Psoas muscle (tissue), 8 donors: Measurements from ENCODE around the gene TMIGD3. TPM values are rescaled to one million over a fixed set of nuclear protein-coding genes. Genes with fewer than 3 reads are reported as not detected.
A peak's percentile ranks its signal among the peaks of the same experiment; 100 is the strongest.
"Not testable (repeated sequence)": the region's sequence is repeated elsewhere in the genome, so short reads cannot be mapped to it uniquely, and the experiment has no call there.

Experiments used
- ATAC-seq, 4 donors: fragments of 200-7000 bp; cut with Tn5 transposase; one replicate each; pipeline ENCODE4 v1.9.1; 2020; ENCODE audit warnings: moderate library complexity in 3 of 4, mild to moderate bottlenecking in 2 of 4
- DNase-seq, 2 donors: peaks; one replicate each; pipeline ENCODE4 v3.0.0-alpha.2; 2020
- H3K27ac ChIP-seq: fragments of 200-600 bp; one replicate; pipeline ENCODE4 v1.8.0; 2022
- H3K27me3 ChIP-seq, 3 donors: fragments of 200-600 bp in 1 of 3; one replicate each; pipeline versions ENCODE4 v1.6.1 to v1.8.0; 2013 to 2022; ENCODE audit warnings: low read length in 2 of 3, mild to moderate bottlenecking in 2 of 3, moderate library complexity in 1 of 3; ENCODE audit not compliant: insufficient read depth in 3 of 3
- H3K36me3 ChIP-seq, 2 donors: fragments of 200-600 bp in 1 of 2; one replicate each; pipeline versions ENCODE4 v1.6.1 to v1.8.0; 2013 to 2022; ENCODE audit warnings: low read depth in 1 of 2, mild to moderate bottlenecking in 1 of 2, moderate library complexity in 1 of 2; ENCODE audit not compliant: insufficient read depth in 1 of 2
- H3K4me1 ChIP-seq: fragments of 200-600 bp; one replicate; pipeline ENCODE4 v1.8.0; 2022
- H3K4me3 ChIP-seq: fragments of 200-600 bp; one replicate; pipeline ENCODE4 v1.8.0; 2022; ENCODE audit warnings: mild to moderate bottlenecking
- H3K9me3 ChIP-seq: fragments of 200-600 bp; one replicate; pipeline ENCODE4 v1.8.0; 2022
- CTCF ChIP-seq: fragments of 200-600 bp; IDR thresholded peaks from one replicate; pipeline ENCODE4 v1.8.0; 2022; ENCODE audit warnings: antibody characterized with exemption
- WGBS, 3 donors: extraction: QIAGEN DNeasy Blood & Tissue Kit; methylation state at CpG; one replicate each; pipeline versions ENCODE4 v1.1.6 to v1.1.7; 2013; 5-methylcytosine and 5-hydroxymethylcytosine counted together
- intact Hi-C, 2 donors: fragments of 100-400 bp; cut with DNase I; formaldehyde crosslinking; loops; one replicate each; pipeline versions ENCODE4 v1.11.0 to v1.14.2; 2022
- long read RNA-seq, 2 donors: library from polyadenylated mRNA; unstranded; transcript quantifications; one replicate each; pipeline ENCODE4 v2.0.0, GENCODE V29; 2021
- polyA plus RNA-seq, 3 donors: library from polyadenylated mRNA; stranded (reverse); fragments of 200-250 nt; gene quantifications; one replicate each; pipeline ENCODE4 v1.2.3, GENCODE V29; 2013
- total RNA-seq, 4 donors: library from RNA; stranded (reverse); fragmentation: NEBNext Ultra II Directional in 2 of 4; extraction: Animal tissue kit (Norgen Biotek cat#: 25700) in 2 of 4; gene quantifications; one replicate each; pipeline versions ENCODE4 v1.2.1 to v1.2.4, GENCODE V29; 2021 to 2023
- donor health status: healthy with polysubstance abuse.
- donor health status: DM: no; HTN: no; CAD: no; lungs with moderate emphysema.
- donor health status: Bipolar disorder and iron deficiency.
- donor health status: healthy.
- donor health status: DM: yes; HTN: yes; CAD: no.
- donor health status: DM: no; HTN: no; CAD: no.
- donor health status: DM: no; HTN: no; CAD: no.
- donor health status: DM: yes; HTN: yes; CAD: no.

Gene TMIGD3
- total RNA-seq (1 to 10 TPM in 1 of 4 donors, under 1 TPM in 3; 0.34 to 1.1 (median 0.70) TPM), polyA plus RNA-seq (under 1 TPM; 0.51 to 0.85 (median 0.52) TPM)
- long read RNA-seq, donor 1: 0 reads
- long read RNA-seq, donor 2: 0 reads

GRCh38 chr1:111503585-111504060 is at the start of gene TMIGD3, which contains the start of gene ADORA3:
Gene TMIGD3, minus strand, starts transcription at chr1:111503633. Its CDS starts 279 bp downstream, at chr1:111503354.
Gene ADORA3, minus strand, starts transcription at chr1:111503633. Its CDS starts 279 bp downstream, at chr1:111503354.
- Histone ChIP-seq H3K4me1 (peaks cover 11% of the 10 kb centered on the region), H3K36me3 (no peaks in the 10 kb centered on the region), H3K4me3 (peak within 1 kb of the TSS; percentile 22), H3K9me3 (no peaks in the 10 kb centered on the region), H3K27me3 (no peaks in the 10 kb centered on the region), H3K27ac (no peak within 1 kb of the TSS)
- 71 to 72% (median 72%) methylated on average over 4 of the region's 4 CpGs for WGBS, 3 donors
- DNase-seq: no peak
- intact Hi-C loops: loop anchor here in 1 of 2 donors (5.0 kb wide), 1 partner anchor 61 kb away; no protein-coding TSS in a partner anchor
- ATAC-seq: no peak
- no peak for TF ChIP-seq CTCF

- no peaks in the 10 kb centered on the region for H3K9me3 ChIP-seq
- H3K4me1 ChIP-seq: no peaks in the 10 kb centered on the region
- no peak for TF ChIP-seq CTCF
- no peaks in the 10 kb centered on the region for H3K27me3 ChIP-seq
- H3K4me3 ChIP-seq: no peak overlapping the region
- ATAC-seq (no peak), DNase-seq (no peak)
- no peaks in the 10 kb centered on the region for H3K36me3 ChIP-seq
- intact Hi-C loops: no loop called here
- 84 to 90% (median 84%) methylated on average over 3 of the region's 3 CpGs for WGBS, 3 donors
- H3K27ac ChIP-seq: no peak overlapping the region
Measured at GRCh38 chr1:111553196-111553595, 49.8 kb upstream of the TMIGD3 start.

GRCh38 chr1:111552587-111552986 is 49.2 kb upstream of the TMIGD3 start:
- Histone ChIP-seq H3K36me3 (no peaks in the 10 kb centered on the region), H3K4me1 (no peaks in the 10 kb centered on the region), H3K4me3 (no peak overlapping the region), H3K9me3 (no peaks in the 10 kb centered on the region), H3K27ac (no peak overlapping the region), H3K27me3 (no peaks in the 10 kb centered on the region)
- DNase-seq (no peak), ATAC-seq (no peak)
- TF ChIP-seq CTCF: no peak
- intact Hi-C loops: no loop called here

- Histone ChIP-seq H3K4me3 (no peak overlapping the region), H3K9me3 (no peaks in the 10 kb centered on the region), H3K36me3 (no peaks in the 10 kb centered on the region), H3K27ac (no peak overlapping the region), H3K27me3 (no peaks in the 10 kb centered on the region), H3K4me1 (no peaks in the 10 kb centered on the region)
- ATAC-seq: no peak
- TF ChIP-seq CTCF: no peak
- WGBS, 3 donors: 80 to 91% (median 91%) methylated on average over 8 of the region's 8 CpGs
- DNase-seq: no peak
- intact Hi-C loops: no loop called here
Measured at GRCh38 chr1:111551623-111552411, 48.4 kb upstream of the TMIGD3 start.

- intact Hi-C loops, H3K36me3 ChIP-seq: not testable (repeated sequence)
- WGBS, 3 donors: 92 to 95% (median 93%) methylated on average over 1 of the region's 1 CpG
Measured at GRCh38 chr1:111547786-111548185, 44.4 kb upstream of the TMIGD3 start.

More at GRCh38 chr1:111547786-111548185, 44.4 kb upstream of the TMIGD3 start:
- H3K27me3 ChIP-seq, H3K27ac ChIP-seq, H3K4me1 ChIP-seq, H3K4me3 ChIP-seq, H3K9me3 ChIP-seq, DNase-seq, ATAC-seq: not testable (repeated sequence)
